GDM1 (cell line): ENCODE measurements around the gene ALDH1L1.

Experiments used
- DNase-seq: peaks from one replicate; lab custom pipeline; 2025; lab: John Stamatoyannopoulos, UW

ALDH1L1 gene

DNA sequence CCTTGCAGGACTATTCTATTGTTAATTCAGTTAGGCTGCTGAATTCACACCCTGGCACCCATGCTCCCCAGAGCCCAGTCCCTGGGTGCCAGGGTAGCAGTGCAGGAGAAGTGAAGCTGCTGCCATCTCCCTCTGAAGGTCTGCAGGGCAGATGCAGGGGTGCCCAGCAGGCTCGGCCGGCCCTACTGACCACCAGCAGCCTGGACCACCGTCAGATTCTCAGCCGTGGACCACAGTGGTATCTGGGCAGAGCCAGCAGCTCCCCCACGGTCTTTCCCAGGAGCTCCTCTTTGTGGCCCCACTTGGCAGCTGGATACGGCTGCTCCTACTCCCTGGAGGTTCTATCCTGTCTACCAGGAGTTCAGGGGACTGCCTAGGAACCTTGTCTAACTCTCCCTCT is 46.8 kb downstream of the ALDH1L1 start:
- no peak for DNase-seq

DNA sequence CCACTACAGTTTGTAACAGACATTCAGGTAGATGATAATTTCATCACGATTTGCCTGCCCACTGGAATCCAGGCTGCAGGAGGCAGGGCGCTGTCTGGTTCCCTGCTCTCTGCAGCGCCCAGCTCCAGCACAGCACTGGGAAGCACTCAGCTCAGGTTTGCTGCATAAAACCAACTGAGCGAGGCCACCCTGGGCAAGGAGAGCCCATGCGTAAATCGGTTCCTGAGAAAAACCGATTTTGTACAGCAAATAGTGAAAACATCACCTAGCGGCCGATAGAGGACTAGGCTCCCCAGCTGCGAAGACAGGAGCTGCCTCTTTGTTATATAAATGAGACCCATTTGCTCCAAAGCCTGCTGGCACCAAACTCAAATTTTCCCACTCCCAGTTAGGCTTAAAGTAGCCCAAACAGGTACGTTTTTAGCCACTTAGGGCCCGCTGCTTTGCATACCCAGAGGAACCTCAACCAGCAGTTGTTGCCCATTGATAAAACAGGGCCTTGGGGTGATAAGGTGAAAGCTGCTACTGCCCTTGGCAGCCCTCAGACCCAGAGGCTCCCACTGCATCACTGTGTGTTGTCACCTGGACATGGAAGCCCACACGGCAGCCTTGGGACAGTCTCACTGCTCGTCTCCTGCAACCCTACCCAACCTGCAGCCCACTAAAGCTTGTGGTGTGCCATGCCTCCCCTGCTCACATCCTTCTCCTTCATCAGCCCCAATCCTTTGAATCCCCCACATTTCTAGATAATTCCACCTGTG is 47.5 kb downstream of the ALDH1L1 start:
- DNase-seq: no peak

DNA sequence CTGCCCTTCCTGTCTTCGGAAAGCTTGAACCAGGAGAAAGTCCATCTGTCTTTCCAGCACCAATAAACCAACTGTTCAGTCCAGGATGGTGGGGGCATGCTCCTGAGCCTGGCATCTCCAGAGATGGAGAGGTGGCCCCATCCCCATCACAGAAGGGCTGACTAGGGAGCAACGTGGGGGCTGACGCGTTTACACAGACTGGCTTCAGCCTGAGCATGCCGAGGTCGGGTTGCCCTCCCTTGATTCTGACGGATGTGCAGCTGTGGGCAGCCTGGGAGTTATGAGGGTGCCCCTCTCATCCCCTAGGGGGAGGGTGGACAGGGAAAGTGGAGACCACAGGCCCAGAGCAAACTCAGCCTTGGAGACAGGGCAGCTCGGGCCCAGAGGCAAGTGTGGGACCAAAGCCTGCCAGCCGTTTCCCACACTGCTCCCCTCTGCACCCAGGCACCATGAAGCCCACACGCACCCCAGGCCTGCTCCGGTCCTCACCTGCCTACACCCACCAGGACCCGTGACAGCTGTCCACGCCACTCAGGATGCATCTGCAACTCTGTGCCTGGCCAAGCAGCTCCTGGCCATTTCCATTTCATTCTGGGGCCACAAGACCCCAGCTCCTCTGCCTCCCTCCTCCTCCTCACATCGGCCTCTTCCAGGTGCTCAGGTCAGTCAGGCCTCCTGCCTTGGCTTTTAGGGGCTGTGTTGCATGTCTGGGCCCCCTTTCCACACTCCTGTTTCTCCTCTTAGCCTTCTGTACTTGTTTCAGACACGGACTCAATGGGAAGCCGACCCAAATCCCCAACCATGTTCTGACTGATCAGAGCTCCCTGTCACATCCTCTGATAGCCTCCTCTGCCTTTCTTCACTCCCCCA is 48.3 kb downstream of the ALDH1L1 start:
- DNase-seq: no peak

DNA sequence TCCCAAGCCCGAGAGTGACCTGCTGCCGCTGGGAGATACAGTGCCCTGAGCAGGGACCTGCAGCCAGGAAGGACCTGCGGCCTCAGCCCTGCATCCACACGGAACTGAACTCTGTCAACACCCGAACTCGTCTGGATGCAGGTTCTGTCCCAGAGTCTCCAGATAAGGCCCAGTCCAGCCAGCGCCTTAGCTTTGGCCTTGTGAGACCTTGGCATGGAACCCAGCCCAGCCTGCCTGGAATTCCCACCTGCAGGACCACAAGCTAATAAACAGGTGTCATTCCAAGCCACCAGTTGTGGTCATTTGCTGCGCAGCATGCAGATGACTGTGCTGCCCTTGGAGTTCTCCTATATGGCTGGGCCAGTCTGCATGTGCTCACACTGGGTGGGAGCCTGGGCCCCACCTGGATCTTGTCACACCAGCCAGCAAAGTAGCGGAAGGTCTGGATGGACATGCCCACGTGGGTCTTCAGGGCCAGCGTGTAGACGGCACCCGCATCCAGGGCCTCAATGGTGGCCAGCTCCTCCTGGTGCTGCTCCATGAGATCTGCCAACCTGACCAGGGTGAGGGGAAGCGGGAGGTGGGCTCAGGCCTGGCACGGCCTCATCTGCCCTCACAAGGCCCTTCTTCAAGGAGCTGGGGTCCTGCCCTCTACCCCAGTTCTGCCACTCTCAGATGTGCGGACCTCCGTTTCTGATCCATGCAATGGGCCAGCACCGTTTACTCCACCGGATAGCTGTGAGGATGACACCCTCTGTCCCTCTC is 49.2 kb downstream of the ALDH1L1 start:
- DNase-seq: no peak

DNA sequence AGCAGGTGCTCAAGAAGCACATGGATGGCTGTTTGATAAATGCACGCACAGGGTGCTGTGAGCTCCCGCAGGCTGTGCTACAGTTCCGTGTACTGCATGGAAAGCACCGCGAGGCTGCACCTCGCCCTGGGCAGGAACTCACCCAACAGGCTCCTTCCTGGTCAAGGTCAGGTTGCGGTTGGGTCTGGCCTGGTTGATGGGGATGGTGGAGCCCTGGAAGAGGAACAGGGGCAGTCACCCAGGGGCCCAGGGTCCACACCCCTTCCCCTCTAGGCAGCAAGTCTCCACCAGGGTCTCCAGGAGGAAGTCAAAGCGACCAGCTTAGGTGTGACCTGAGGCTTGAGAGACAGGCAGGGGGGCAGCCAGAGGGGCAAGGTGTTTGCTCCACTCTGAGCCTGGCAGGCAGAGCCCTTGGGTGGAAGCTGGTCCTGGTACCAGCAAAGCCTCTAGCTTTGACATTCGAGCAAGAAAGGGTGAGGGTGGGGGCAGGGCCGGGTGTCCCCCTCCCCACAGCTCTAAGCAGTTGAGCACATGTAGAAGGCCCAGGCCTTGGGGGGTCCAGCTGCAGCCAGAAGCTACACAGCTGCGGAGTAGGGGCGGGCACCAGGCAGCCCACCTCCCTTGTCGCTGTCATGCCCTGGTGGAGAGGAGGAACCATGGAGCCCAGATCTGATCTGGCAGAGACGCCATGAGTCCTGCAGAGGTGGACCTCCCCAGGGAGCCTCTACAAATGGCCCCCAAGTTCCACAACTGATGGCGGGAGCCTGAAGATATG is 50.1 kb downstream of the ALDH1L1 start:
- no peak for DNase-seq

DNA sequence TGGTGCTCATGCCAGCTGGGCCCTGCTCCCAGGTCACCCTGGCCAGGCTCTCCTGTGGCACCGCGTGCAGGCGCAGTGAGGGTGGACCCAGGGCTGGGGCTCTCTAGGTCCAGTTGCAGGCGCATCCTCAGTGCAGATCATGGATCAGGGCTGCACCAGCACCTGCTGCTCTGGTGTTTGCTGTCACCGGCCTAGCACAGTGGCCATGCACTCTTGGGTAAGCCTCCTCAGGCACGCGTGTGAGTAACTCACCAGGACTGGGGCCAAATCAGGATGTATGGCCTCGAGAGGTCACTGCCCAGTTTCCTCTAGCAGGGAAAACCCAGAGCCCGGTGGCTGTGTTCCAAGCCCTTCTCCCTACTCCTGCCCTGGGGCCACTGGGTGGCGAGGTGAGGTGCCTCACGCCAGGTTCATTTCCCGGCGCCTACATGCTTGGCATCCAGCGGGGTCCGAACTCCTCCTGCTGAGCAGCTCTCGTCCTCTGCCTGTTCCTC is 50.9 kb downstream of the ALDH1L1 start:
- no peak for DNase-seq

DNA sequence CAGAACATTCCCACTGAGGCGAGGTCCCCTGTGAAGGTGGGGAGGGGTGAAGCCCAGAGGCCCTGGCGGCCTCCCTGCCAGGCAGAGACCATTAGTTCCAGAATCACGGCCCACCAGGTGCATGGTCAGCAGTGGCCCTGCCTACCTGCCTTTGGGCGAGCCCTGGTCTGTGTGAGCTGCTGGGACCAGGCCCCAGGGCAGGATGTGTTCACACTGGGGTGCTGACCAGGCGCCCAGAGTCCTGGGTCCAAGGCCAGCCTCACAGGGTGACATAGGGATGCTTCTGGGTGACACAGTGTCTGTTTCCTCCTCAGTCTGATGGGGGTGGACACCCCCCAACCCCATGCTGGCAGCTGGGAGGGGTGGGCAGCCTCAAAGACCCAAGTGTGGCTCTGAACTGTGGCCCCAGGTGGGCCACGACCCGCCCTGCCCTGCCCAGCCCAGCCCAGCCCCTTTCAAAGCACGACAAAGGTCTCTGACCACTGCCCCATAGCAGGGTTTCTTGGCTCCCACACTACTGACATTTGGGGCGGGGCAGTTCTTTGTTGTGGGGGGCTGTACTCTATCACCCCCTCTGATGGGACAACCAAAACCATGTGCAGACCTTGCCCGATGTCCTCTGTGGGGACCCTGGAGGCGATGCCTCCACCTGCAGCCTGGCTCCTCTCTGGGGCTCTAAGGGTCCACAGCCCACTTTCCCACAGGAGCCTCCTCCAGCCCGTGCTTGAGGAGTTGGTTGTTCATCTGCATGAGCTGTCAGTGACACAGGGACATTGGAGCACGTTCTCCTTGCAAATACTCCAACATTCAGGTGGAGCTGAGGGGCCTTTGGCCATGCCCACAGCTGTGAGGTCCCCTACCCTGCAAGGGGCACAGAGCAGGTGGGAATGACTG is 51.6 kb downstream of the ALDH1L1 start:
- no peak for DNase-seq

DNA sequence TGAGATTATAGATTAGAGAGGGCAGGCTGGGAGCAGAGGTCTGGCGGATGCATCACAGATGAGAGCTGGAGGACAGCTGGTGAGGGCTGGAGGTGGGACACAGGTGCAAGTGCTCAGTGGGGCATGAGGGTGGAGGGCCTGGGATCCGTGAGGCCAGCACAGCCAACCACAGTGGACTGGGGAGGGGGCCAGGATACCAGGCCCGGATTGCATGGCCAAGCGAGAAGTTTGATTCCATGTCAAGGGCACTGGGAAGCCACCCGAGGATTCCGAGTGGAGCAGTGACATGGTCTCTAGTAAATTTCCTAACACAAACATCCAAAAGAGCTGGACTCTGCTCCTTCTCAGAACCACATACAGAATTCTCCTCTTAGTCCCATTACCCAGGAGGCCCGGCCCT is 52.5 kb downstream of the ALDH1L1 start:
- no peak for DNase-seq

DNA sequence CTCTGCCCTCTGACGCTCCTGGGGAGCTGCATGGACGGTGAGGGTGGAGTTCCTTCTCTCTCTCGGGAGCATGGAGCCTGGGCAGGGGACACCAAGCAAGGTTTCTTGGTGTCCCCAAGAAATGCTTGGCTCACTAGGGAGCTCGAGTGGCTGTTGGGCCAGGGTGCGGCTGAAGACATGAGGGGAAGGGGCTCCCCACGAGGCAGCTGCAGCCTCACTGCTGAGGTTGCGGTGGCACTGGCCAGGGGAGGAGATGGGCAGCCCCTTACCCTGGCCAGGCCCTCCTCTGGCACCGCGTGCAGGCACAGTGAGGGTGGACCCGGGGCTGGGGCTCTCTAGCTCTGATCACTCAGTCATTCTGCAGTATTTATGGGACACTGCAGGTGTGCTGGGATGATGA is 52.9 kb downstream of the ALDH1L1 start:
- no peak for DNase-seq

DNA sequence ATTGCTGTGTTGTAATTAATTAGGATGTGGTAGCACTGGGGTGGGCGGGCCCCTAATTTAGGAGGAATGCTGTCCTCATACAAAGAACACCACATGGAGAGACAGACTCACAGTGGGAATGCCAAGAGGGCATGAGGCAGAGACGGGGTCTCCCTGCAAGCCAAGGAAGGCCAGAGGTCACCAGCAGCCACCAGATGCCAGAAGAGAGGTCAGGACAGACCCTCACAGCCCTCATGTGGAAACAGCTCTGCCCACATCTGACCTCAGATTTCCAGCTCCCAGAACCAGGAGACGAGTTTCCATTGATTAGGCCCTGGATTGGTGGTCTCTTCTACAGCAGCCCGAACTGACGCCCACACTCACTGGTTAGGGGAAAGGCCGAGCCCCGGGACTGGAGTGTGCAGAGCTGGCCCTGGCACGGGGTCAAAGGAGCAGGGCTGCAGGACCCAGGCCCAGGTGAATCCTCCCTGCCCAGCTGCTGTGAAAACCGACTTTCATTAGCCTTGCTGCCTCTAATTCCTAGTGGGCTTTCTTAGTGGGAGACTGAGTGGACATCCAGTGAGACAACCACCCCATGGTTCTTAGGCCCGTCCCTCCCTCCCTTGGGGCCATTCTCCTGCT is 53.5 kb downstream of the ALDH1L1 start:
- no peak for DNase-seq

DNA sequence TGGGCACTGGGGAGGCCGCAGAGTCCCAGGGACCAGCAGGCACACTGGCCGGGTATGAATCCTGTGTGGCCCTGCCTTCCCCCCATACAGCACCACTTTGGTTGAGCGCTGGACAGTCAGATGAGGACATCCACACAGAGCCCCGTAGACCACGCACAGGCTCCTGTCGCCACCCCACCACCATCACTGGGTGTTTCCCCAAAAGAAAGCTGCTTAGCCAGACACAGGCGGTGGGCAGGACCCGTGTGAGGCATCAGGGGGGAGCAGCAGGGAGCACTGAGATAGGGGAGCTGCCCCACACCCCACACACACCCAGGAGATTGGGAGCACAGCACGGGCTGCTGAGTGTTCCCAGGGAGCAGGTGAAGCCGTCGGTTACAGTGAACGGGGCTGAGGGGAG is 54.1 kb downstream of the ALDH1L1 start:
- no peak for DNase-seq

DNA sequence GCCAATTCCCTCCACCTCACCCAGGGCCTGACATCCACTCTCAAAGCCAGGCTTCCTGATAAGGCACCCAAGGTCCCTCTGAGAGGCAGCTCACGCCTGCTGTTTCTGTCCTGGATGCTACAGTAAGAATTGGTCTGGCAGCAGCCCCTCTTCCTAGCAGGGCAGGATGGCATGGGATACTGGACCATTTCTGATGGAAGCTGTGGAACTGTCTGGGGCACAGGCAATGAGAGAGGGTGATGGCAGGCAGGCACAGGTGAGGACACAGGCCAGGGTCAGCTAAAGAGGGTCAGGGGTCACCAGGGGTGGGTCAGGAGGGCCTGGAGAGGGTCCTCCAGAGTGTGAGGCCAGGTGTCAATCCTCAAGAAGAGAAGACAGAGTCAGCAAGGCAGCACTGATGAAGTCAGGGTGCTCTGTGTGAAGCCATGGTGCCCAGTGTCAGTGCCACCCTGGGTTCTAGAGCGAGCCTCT is 54.6 kb downstream of the ALDH1L1 start:
- no peak for DNase-seq

DNA sequence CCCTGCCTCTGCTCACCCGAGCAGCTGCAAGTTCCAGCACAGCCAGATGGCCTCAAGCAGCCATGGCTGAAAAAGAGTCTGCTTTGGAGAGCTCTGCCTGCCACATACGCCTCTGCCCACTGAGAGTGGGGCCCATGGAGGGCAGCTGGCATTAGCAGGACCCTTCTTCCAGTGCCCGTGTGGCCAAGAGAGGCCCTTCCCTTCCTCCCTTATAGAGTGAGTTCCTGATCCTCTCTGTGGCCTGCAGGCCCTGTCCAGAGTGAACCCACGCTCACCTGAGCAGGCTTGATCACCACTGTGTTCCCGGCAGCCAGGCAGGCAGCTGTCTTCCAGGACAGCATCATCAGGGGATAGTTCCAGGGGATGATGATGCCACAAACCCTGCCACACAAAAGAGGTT is 55.0 kb downstream of the ALDH1L1 start:
- DNase-seq: no peak

DNA sequence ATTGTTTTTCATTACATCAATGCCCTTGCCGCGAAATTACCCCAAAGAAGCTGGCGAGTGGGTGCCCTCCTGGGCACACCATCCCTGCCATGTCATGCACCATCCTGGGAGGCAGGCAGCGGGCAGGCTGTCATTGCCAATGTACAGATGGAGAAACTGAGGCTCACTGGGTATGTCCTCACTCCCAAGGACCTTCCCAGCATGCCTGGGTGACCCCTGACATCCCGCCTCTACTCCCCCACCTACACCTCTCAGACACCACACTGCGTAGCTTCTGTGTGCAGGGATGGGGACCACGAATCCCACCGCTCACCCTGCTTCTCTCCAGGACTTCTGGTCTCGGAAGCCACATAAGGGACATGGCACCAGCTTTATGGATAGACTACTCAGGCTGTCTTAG is 55.5 kb downstream of the ALDH1L1 start:
- no peak for DNase-seq

DNA sequence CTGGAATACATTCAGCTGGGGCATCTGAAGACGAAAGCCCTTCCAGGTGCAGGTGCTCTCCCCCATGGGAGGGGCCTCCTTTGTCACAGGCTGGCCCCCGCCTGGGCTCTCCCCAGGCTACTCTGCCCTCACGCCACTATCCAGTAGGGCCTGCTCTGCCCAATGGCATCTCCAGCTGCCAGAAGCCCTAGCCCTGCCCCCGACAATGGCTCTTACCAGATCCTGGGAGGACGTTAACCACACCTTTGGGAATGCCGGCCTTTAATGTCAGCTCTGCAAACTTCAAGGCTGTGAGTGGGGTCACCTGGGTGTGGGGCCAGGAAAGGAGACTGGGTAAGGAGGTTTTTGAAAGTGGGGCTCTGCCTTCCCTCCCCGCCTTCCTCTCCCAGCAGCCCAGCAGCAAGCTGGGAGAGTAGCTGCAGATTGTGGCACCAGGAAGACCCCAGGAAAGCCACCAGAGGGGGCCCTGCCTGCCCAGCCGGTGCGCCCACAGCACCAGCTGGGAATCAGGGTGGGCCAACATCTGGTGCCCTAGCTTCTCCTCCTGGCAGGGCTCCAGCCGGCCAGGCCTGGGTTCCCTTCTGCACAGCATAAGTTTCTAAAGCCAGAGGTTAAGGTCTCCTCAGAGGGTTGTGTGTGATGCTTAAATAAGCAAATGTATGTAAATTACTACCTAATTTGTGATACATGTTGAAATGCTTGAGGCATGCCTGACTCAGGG is 56.1 kb downstream of the ALDH1L1 start:
- no peak for DNase-seq

DNA sequence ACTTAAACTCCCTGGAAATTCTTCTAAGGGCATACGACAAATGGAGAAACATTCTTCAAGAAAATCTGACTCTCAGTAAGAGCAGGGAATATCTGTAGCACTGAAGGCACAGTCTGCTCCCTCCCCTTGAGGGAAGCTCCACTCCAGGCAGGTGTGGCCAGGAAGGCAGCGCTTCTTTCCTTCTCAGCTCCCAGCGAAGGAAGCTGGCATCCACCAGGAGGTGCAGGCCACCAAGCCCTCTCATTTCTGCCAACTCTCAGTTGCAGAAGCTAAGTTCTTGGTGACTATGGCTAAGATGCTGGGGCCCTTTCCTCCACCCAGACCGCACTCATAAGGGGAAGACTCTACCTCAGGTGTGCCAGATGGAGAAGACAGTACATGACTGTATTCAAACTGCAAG is 58.8 kb downstream of the ALDH1L1 start:
- DNase-seq: no peak

DNA sequence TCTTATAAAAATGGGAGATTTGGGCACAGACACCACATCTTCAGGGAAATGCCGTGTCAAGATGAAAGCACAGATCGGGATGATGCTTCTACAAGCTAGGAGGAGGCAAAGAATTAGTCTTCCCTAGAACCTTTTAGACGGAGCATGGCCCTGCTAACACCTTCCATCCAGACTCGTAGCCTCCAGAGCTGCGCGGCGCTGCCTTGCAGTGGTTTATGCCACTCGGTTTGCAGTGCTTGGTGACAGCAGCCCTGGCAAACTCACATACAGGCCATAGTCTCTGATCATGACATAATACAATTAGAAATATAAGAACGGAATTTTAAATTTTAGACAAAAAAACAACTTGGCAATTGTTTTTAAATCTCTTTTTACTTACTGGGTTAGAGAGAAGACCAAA is 59.3 kb downstream of the ALDH1L1 start:
- no peak for DNase-seq

DNA sequence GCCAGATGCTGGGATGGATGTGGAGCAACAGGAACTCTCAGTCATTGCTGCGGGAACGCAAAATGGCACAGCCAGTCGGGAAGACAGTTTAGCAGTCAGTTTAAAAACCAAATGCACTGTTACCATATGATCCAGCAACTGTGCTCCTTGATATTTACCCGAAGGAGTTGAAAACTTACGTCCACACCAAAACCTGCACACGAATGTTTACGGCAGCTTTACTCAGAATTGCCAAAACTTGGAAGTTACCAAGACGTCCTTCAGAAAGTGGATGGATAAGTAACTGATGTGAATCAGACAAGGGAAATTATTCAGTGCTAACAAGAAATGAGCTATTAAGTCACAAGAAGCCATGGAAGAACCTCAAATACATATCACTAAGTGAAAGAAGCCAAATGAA is 60.4 kb downstream of the ALDH1L1 start:
- no peak for DNase-seq

DNA sequence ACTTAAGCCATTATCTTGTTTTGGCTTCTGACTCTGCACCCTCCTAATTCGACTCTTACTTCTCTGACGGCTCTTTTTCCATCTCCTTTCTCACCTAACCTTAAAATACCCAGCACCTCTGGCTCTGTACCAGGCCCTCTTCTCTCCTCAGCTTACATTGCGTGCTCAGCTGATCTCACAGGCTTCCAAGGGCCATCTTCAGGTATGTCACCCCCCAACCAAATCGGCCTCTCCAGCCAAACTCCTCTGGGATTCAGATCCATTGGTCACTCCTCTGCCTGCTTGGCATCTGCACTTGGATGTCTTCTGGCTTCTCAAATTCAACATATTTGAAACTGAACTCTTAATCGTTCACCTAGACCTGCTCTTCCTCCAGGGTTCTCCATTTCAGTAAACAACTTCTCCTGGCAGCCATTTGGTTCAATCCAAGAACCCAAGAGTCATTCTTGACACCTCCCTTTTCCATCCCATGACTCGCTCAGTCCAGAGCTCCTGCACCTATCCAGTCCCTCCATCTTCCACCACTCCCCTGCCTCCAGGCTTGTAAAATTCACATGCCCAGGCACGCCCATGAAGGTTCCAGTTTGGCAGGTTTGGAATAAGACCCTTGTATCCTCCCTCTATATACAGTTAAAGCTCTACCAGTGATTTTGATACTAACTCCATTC is 61.2 kb downstream of the ALDH1L1 start:
- no peak for DNase-seq
